GM13976 (cell line): Measurements from ENCODE around the gene GAPT.
A peak's percentile ranks its signal among the peaks of the same experiment; 100 is the strongest.

Experiments
- DNase-seq: peaks from one replicate; pipeline ENCODE4 v3.0.0; 2012; ENCODE audit warnings: low spot score
- CTCF ChIP-seq: IDR thresholded peaks from 2 replicates; pipeline ENCODE4 v1.5.1; 2012; ENCODE audit warnings: borderline replicate concordance, mild to moderate bottlenecking; ENCODE audit not compliant: insufficient read depth; ENCODE audit errors: extremely low read depth, missing control alignments, control extremely low read depth
- in situ Hi-C: fragments of 300-500 bp; cut with MboI; formaldehyde crosslinking; loops from one replicate; pipeline ENCODE4 v1.12.0; 2022; ENCODE audit warnings: low sequenced_read_pairs, mixed read lengths, inconsistent platforms; ENCODE audit not compliant: unreplicated experiment

GAPT gene

GRCh38 chr5:58491216-58491892 is at the start of gene GAPT:
Gene GAPT, plus strand, starts transcription at chr5:58491435. Its CDS starts 3,102 bp downstream, at chr5:58494537.
- TF ChIP-seq CTCF, result no peak
- DNase-seq, result peak; percentile 15
- in situ Hi-C loops, result no loop called here

- in situ Hi-C loops, result no loop called here
- DNase-seq, result no peak
- no peak for TF ChIP-seq CTCF
Measured at GRCh38 chr5:58444805-58445204, 46.4 kb upstream of the GAPT start.

- DNase-seq, result no peak
- TF ChIP-seq CTCF, result no peak
- in situ Hi-C loops, result no loop called here
Measured at GRCh38 chr5:58446024-58446423, 45.2 kb upstream of the GAPT start.

GRCh38 chr5:58447226-58447625 is 44.0 kb upstream of the GAPT start:
- DNase-seq, result no peak
- in situ Hi-C loops, result no loop called here
- TF ChIP-seq CTCF, result no peak

GRCh38 chr5:58450018-58450417 is 41.2 kb upstream of the GAPT start:
- DNase-seq, result no peak
- TF ChIP-seq CTCF, result no peak
- in situ Hi-C loops, result loop anchor here (25.0 kb wide), 1 partner anchor 938 kb away; no protein-coding TSS in a partner anchor

DNA sequence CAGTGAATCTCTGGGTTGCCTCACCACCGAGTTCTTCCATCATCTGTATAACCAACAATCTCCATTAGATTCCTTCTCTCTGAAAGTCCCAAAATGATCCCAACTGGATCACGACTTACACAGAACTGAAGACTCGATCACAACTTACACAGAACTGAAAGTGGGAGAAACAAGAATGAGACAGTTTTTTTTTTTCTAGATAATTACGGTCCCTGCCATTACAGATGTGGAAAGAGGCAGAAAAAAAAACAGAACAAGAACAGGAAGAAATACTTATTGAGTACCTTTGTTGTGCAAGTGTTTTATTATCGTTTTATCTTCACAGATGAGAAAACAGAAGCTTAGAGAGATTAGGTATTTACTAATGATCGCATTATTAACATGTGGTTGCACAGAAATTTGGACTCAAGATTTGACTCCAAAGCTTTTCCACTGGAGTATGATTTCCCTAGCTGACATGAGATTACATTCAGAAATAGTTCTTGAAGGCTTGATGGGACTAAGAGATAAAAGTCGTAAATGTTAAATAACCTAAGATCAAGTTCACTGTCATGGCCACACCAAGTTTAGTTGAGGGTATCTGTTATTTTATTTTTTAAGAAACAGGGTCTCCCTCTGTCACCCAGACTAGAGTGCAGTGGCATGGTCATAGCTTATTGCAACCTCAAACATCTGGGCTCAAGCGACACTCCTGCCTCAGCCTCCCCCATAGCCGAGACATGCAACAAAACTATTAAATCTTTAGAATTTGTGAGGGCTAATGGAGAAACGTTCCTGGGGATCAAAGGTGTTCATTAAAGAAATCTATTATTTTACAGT is 40.2 kb upstream of the GAPT start:
- TF ChIP-seq CTCF, result no peak
- in situ Hi-C loops, result loop anchor here (25.0 kb wide), 1 partner anchor 939 kb away; no protein-coding TSS in a partner anchor
- DNase-seq, result no peak
